Left cardiac atrium (tissue), 4 donors: Measurements from ENCODE around the gene ZNF621. TPM values are rescaled to one million over a fixed set of nuclear protein-coding genes. Genes with fewer than 3 reads are reported as not detected.
A peak's percentile ranks its signal among the peaks of the same experiment; 100 is the strongest.

Experiments
- ATAC-seq, 2 donors: fragments of 200-7000 bp; cut with Tn5 transposase; one replicate each; pipeline ENCODE4 v1.9.1; 2020; ENCODE audit warnings: mild to moderate bottlenecking in 2 of 2, moderate library complexity in 2 of 2
- DNase-seq: peaks from one replicate; pipeline ENCODE4 v3.0.0-alpha.2; 2020
- intact Hi-C, 2 donors: fragments of 100-400 bp; cut with DNase I; formaldehyde crosslinking; loops; one replicate each; pipeline versions ENCODE4 v1.14.1 to v1.15.1; 2022 to 2023
- long read RNA-seq: library from polyadenylated mRNA; unstranded; transcript quantifications from one replicate; pipeline ENCODE4 v2.0.0, GENCODE V29; 2021
- total RNA-seq, 2 donors: library from RNA; stranded (reverse); fragmentation: NEBNext Ultra II Directional; extraction: Animal tissue kit (Norgen Biotek cat#: 25700); gene quantifications; one replicate each; pipeline ENCODE4 v1.2.1, GENCODE V29; 2021
- donor health status: DM: no; HTN: yes; CAD: no.
- donor health status: DM: no; HTN: yes; CAD: no; lungs with severe emphysema.
- donor health status: DM: yes; HTN: yes; CAD: no.
- donor health status: Dilated cardiomyopathy.

ZNF621 gene
- 10 to 100 TPM; 10.7 to 12.4 TPM for total RNA-seq
- long read RNA-seq, full-length matches to known transcripts, result 2 of 8 reads
- long read RNA-seq, partial matches to known transcripts, result 1 of 8 reads
- long read RNA-seq, other reads (novel, unspliced or antisense), result 5 of 8 reads

DNA sequence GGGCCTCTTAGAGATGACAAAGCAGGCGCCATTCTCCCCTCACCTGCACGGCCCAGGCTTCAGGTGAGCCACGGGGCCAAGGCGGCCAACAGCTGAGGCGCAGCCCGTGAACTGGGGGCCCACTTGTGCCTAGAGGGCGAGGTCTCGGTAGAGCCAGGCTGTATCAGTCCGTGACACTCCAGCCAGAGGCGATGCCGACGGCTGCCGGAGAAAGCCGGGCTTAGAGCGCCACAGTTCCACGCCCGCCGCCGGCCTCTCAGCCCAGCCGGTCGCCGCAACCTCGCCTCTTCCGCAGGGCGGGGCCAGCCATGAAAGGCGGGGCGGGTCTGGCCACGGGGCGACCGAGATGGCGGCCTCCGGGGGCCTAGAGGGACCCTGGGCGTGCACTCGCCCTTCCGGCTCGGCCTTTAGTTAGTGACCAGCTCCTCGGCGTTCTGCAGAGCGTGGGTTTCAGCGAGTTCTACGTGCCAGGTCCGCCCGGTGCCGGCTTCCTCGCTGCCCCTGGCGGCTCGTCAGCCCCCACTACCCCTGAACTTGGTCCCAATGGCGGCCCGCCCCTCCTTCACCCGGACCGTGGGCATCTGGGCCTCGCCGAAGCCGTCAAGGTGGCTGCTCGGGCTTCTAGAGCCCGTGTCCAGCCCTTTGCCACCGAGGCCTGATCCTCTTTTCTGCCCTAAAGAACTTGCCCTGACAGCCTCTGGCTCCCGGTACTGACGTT lies at the start of gene ZNF621:
Gene ZNF621, plus strand, starts transcription at position 393 of the 718 bp plus-strand sequence. CDS start 881 bp downstream, outside the sequence.
- ATAC-seq (peak; percentile 100), DNase-seq (peak; percentile 93)
- intact Hi-C loops, result loop anchor here in 1 of 2 donors (5.0 kb wide), 1 partner anchor 67 kb away; the partner anchor contains the start of gene RPL14

DNA sequence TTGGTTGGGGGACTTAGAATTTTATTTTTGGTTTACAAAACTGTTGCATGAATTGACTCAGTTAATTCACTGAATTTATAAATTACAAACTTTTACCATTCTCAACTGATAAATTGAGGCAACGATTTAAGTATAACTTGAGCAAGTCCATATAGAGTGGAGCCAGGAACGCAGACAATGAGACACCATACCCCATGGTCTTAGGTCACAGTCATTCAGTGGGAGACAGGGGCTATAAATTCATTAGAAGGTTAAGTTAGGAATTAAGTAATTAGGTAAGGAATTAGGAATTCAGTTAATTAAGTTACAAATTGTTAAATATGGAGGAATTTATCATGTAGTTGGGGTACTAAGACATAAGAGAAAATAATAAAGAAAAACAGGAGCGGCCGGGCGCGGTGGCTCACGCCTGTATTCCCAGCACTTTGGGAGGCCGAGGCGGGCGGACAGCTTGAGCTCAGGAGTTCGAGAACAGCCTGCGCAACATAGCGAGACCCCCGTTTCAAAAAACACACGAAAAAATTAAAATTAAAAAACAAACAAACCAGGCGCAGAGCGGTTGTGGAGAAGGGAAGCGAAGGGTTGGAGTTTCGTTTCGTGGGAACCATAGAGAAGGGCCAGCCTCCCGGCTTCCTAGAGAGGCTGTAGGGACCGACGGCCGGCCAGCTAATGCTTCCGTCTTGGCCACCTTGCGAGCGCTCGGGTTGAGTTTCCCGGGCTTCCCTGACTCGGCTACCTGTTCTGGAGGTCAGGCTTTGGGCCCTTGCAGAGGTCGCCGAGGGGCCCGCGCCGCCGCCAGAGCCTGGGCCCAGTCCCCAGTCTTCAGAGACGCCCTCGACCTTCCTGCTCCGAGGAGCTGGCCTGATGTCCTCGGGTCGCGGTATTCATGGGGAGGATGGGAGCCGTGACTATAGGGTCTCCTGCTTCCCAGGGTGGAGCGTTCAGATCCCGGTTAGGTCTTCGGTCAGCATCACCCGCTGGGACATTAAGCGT lies 48.0 kb upstream of the ZNF621 start, which contains the start of gene ZNF619:
Gene ZNF619, plus strand, starts transcription at position 645 of the 993 bp plus-strand sequence. CDS start 858 bp downstream, outside the sequence.
- intact Hi-C loops, result no loop called here
- peak; percentile 95 to 96 for ATAC-seq
- peak; percentile 79 for DNase-seq

DNA sequence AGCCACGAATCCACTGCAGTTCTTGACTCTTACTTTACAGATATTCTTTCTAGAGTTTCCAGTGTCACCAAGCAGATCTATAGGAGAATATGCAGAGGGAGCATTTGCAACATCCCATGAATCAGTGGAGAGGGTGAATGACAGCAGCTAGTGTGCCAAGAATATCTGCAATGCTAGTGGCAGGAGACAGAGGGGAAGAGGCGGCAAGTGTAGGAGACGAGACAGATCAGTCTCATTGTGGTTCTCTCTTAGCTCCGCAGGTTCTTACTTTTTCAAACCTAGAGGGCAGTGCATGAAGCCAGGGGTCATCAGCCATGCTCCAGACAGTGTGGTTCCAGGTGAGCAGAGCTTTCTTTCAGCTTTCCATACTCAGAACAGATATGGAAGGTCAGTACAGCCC lies 47.1 kb upstream of the ZNF621 start:
- ATAC-seq, result peak; percentile 19 to 62
- intact Hi-C loops, result no loop called here
- no peak for DNase-seq

DNA sequence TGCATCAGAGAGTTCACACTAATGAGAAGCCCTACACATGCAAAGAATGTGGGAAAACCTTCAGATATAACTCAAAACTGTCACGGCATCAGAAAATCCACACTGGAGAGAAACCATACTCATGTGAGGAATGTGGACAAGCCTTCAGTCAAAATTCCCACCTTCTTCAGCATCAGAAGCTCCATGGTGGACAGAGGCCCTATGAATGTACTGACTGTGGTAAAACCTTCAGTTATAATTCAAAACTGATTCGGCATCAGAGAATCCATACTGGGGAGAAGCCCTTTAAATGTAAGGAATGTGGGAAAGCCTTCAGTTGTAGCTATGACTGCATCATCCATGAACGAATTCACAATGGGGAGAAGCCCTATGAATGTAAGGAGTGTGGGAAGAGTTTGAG lies 37.6 kb upstream of the ZNF621 start:
- ATAC-seq, result no peak

DNA sequence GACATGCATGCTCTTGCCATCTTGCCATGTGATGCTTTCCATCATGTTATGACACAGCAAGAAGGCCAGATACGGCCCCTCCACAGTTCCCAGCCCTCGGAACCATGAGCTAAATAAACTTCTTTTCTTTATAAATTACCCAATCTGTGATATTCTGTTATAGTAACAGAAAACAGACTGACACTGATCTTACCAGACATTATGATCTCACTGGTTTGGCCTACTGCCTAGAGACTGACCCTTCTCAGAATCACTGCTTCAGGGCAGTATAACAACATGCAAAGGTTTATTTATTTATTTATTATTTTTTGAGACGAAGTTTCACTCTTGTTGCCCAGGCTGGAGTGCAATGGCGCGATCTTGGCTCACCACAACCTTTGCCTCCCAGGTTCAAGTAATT lies 33.8 kb upstream of the ZNF621 start:
- no peak for DNase-seq
- intact Hi-C loops, result no loop called here

More for the DNA sequence above, 37.6 kb upstream of the ZNF621 start:
- no peak for DNase-seq
- intact Hi-C loops, result no loop called here

DNA sequence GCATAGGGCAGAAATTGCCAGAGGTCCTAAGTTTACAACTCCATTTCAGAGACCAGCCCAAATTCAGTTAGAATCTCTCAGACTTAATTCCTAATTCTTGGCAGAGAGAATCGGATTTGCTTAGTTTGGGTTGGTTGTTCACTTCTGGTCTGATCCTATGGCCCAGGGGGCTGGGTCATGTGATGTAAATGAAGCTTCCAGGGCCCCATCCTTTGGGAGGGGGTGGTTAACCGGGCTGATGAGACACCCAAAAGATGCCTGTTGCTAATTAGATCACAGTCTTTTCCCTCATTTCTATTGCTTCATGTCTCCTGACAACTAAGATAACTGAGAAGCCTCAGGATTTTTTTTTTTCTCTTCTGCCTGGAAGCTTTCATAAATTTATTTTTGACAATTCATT lies 30.1 kb upstream of the ZNF621 start:
- DNase-seq, result no peak
- intact Hi-C loops, result no loop called here
- ATAC-seq, result no peak

More for the DNA sequence above, 33.8 kb upstream of the ZNF621 start:
- no peak for ATAC-seq

DNA sequence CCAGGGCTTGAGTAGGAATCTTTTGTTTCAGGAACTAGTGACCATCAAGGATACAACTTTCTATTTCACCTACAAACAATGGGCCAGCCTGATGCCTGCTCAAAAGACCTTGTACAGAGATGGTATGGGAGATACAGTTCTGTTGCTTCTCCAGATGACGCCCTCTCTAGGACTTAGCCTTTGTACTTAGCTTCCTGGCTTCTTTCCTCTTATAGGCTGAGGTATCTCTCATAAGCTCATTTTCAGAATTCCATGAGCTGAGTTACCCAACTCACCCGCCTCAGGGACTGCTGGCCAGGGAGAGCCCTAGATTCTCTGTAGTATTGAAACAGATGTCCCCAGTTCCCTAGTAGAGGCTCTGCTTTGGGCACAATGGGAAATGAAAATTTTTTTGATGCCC lies 27.5 kb upstream of the ZNF621 start:
- no peak for DNase-seq
- intact Hi-C loops, result no loop called here
- ATAC-seq, result no peak

DNA sequence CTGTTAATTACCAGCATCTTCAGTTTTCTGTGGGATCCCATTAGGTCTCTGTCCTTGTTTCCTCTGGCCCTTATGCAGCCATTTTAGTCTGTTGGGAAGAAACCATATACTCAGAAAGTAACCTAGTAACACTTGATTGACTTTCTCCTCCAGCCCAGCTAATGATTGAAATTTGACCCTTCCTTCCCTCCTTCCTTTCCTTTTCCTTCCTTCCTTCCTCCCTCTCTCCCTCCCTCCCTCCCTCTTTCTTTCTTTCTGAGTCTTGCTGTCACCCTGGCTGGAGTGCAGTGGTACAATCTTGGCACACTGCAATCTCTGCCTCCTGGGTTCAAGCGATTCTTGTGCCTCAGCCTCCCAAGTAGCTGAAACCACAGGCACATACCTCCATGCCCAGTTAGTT lies 24.8 kb upstream of the ZNF621 start:
- ATAC-seq, result no peak
- intact Hi-C loops, result no loop called here
- no peak for DNase-seq

DNA sequence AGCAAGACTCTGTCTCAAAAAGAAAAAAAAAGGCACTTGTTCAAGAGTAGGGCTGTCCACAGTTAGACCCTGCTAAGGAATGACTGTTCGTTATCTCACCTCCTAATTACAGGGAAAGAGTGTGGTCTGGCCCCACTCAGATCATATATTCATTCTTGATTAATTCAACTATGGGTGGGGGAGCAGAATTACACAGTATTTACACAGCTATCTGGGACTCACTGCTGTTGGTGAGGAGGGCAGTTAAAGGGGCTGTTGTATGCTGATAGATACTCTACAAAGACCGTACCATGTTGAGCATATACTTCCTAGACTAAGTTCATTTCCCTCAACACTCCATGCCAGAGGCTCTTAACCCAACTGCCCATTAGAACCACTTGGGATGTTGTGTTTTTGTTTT lies 22.7 kb upstream of the ZNF621 start:
- DNase-seq (no peak), ATAC-seq (no peak)
- intact Hi-C loops, result no loop called here

DNA sequence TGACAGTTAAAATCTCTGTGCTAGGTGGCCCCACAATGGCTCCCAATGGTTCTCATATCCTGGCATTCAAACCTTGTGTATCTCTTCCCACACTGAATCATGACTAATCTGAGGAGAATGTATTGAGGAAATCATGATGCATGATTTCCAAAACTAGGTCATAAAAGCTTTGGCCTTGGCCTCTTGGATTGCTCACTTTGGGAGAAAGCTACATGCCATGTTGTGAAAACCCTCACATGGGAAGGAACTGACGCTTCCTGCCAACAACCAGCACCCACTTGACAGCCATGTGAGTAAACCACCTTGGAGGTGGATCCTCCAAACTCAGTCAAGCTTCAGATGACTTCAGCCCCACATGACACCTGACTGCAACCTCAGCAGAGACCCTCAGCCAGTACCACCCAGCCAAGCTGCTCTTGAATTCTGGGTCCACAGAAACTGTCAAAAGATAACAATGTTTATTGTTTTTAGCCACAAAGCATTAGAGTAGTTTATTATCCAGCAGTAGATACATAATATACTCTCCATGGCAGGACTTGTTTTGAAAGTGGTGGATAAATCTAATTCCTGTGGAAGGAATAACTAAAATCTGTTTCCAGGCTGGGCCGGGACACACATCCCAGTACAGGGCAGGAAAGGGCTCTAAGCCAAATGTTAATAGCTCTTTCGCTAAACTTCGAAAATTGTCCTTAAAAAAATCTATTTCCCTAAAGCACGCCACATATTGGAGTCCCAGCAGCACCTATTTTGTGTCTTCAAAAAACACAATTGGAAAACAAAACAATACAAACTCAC lies 19.9 kb upstream of the ZNF621 start:
- ATAC-seq, result peak; percentile 58 to 83
- intact Hi-C loops, result no loop called here

DNA sequence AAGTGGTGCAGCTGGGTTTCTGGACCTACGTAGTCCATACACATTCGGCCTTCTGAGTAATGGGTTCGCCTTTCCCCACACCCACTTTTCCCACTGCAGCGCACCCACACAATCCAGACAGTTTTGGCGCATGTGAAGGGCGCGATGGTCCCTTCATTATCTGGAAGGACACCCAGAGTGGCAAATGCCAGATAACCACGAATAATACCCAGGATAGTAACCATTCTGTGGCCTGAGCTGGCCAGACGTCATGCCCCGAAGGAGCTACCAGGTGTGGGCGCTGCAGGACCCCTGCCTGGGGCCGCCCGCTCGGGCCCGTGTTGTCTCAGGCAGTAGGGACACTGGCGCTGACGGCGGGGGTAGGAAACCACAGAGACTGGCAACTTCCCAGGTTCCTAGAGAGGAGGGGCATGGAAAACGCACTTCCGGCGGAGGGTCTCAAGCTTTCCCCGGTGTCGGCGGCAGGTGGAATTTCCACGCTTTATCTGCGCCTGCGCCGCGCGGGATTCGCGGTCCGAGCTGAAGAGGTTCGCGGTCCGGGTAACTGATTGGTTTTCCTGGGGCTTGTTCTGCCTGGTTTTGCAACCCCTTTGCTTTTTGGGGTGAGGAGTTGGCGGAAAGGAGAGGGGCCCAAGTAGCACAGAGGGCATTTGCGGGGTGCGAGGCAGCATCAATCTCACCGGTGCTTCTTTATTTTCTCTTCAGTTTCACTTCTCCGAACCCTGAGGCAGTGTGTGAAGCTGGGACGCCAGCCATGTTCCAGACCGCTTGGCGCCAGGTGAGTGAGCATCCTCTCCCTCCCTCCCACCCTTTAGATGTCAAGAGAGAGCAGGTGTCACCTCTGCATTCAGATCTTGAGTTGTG lies 18.9 kb upstream of the ZNF621 start, which contains the start of gene ZNF620:
Gene ZNF620, plus strand, starts transcription at position 441 of the 864 bp plus-strand sequence. Its CDS starts 314 bp downstream, at position 755.
- DNase-seq (peak; percentile 82), ATAC-seq (peak; percentile 91 to 95)
- intact Hi-C loops, result no loop called here

More for the DNA sequence above, 19.9 kb upstream of the ZNF621 start:
- DNase-seq, result peak; percentile 34

DNA sequence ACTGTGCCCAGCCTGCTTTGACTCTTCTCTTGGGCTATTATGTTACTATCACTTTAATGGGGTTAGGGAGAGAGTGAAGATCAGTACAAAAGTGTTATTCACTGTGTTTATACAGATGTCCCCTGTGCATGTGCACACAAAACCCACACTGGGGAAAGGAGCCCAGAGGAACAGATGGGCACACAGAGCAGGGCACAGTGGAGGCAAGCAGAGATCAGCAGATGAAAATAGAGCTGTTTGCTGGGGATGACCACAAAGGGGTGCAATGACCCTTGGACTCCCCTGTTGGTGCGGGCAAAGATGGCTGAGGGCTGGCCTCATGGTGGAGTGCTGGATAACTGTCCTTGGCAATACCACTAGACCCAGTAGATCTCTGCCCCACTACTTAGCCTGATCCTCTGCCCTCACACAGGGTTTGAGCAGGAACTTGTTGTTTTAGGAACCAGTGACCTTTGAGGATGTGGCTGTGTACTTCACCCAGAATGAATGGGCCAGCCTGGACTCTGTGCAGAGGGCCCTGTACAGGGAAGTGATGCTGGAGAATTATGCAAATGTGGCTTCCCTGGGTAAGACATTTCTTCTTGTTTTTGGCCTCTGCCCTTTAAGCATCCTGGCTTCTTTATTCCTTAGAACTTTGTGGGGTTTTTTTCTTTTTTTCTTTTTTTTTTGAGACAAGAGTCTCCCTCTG lies 13.6 kb upstream of the ZNF621 start:
- ATAC-seq (no peak), DNase-seq (no peak)
- intact Hi-C loops, result no loop called here

DNA sequence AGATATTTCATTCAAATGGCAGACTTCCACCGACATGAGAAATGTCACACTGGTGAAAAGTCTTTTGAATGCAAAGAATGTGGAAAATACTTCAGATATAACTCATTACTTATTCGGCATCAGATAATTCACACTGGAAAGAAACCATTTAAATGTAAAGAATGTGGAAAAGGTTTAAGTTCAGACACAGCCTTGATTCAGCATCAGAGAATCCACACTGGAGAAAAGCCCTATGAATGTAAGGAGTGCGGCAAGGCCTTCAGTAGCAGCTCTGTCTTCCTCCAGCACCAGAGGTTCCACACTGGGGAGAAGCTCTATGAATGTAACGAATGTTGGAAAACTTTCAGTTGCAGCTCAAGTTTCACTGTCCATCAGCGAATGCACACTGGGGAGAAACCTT lies 8.6 kb upstream of the ZNF621 start:
- intact Hi-C loops, result no loop called here

DNA sequence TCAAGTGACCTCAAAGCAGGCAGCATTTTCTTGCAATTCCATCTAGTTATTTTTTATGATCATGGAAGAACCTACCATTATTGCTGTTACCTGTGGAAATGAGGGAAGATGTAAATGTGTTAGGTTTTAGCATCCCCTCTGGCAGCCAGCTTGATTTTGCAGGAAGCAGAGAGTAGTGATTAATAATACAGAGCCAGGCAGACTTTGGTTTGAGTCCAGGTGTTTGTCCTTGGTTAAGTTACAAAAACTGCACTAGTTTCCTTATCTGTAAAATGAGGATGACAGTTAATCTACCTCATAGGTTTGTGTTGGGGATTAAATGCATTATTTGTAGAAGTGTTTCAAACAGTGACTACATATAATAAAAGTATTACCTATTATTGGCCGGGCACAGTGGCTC lies 6.7 kb upstream of the ZNF621 start:
- ATAC-seq, result no peak
- no peak for DNase-seq
- intact Hi-C loops, result no loop called here

More for the DNA sequence above, 8.6 kb upstream of the ZNF621 start:
- no peak for ATAC-seq
- no peak for DNase-seq

DNA sequence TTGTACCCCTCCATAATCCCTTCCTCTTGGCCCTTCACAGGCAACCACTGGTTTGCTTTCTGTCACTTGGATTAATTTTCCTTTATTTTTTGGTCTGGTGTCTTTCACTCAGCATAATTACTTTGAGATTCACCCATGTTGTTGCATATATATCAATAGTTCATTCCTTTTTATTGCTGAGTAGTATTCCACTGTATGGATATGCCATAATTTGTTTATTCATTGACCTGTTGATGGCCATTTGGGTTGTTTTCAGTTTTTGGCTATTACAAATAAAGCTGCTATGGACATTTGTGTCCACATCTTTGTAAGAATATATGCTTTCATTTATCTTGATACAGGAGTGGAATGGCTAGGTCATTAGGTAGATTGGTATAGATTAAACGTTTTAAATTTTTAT lies 5.9 kb upstream of the ZNF621 start:
- intact Hi-C loops, result no loop called here
- DNase-seq, result no peak
- ATAC-seq, result no peak

DNA sequence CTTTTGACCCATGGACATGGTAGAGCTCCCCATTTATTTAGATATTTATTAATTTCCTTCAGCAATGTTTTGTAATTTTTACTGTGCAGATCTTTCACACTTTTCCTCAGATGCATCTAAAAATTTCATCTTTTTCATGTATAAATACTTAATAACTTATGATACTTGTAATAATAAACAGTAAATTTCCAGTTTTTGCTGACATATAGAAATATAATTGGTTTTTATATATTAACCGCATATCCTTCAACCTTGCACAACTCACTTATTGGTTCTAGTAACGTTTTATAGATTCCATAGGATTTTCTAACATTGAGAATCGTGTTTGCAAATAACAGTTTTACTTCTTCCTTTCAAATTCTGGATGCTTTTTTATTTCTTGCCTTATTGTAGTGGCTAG lies 3.5 kb upstream of the ZNF621 start:
- ATAC-seq (no peak), DNase-seq (no peak)
- intact Hi-C loops, result loop anchor here in 1 of 2 donors (5.0 kb wide), 1 partner anchor 64 kb away; the partner anchor contains the start of gene RPL14

DNA sequence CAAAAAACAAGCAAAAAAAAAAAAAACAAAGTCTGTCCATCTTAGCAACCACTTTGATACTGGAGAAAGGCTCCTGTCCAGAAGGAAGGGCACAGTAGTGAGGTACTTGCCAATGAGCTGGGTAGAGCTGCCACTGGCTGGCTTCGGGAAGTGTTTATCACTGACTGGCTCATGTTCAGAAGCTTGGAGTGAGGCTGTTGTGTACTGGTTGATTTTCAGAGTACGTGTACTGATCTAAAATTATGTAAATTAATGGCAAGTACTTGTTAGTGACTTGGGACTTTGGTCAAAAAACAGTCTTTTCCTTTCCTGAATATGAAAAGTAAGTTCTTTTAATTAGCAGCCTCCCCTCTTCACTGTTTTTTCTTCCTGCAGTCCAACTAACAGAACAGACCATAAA lies 979 bp upstream of the ZNF621 start:
- intact Hi-C loops, result loop anchor here in 1 of 2 donors (5.0 kb wide), 1 partner anchor 66 kb away; the partner anchor contains the start of gene RPL14
- DNase-seq (no peak), ATAC-seq (peak in 1 of 2 donors; percentile 36)
